Prostate gland (tissue), 2 donors: Measurements from ENCODE around the gene ADGRG7.

Source experiments
- POLR2A ChIP-seq: fragments of 450-650 bp; IDR thresholded peaks from one replicate; pipeline ENCODE4 v1.6.1; 2016; ENCODE audit warnings: antibody characterized with exemption, mild to moderate bottlenecking
- POLR2AphosphoS5 ChIP-seq: sonication (generic); formaldehyde crosslinking; IDR thresholded peaks from one replicate; pipeline ENCODE4 v1.6.1; 2017; ENCODE audit warnings: antibody characterized with exemption
- TF ChIP-seq, protein P1 (sequence below), 4 experiments: fragments of 200-600 bp in 2 of 4; fragments of 450-650 bp in 2 of 4; sonication (generic) in 2 of 4; IDR thresholded peaks; 1 replicate in 3 of 4; 2 replicates in 1 of 4; pipeline ENCODE4 v1.5.1; 2016 to 2019; ENCODE audit warnings: antibody characterized with exemption in 4 of 4, mild to moderate bottlenecking in 2 of 4, moderate library complexity in 2 of 4

GRCh38 chr3:100637197-100637631, 27.8 kb downstream of the ADGRG7 start:
- TF ChIP-seq, protein P1, sequence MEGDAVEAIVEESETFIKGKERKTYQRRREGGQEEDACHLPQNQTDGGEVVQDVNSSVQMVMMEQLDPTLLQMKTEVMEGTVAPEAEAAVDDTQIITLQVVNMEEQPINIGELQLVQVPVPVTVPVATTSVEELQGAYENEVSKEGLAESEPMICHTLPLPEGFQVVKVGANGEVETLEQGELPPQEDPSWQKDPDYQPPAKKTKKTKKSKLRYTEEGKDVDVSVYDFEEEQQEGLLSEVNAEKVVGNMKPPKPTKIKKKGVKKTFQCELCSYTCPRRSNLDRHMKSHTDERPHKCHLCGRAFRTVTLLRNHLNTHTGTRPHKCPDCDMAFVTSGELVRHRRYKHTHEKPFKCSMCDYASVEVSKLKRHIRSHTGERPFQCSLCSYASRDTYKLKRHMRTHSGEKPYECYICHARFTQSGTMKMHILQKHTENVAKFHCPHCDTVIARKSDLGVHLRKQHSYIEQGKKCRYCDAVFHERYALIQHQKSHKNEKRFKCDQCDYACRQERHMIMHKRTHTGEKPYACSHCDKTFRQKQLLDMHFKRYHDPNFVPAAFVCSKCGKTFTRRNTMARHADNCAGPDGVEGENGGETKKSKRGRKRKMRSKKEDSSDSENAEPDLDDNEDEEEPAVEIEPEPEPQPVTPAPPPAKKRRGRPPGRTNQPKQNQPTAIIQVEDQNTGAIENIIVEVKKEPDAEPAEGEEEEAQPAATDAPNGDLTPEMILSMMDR (IDR thresholded peaks at IDR 0.05), result no peak
- TF ChIP-seq POLR2AphosphoS5, result no peak
- TF ChIP-seq POLR2A, result no peak
